H9 (cell line): Measurements from ENCODE around the gene C11orf24. TPM values are rescaled to one million over a fixed set of nuclear protein-coding genes. Genes with fewer than 3 reads are reported as not detected.

Experiments used
- DNase-seq: peaks from one replicate; pipeline ENCODE4 v3.0.0-alpha.2; 2017
- H2AFZ ChIP-seq: one replicate; pipeline ENCODE4 v1.6.1; 2013; ENCODE audit warnings: mild to moderate bottlenecking, low read length, control low read depth, moderate library complexity
- H2AK5ac ChIP-seq: 2 replicates; pipeline ENCODE4 v1.6.1; 2013; ENCODE audit warnings: low read length, control low read depth, mixed read lengths; ENCODE audit not compliant: insufficient read length
- H2BK120ac ChIP-seq: one replicate; pipeline ENCODE4 v1.6.1; 2013; ENCODE audit warnings: low read depth, mild to moderate bottlenecking, low read length, control low read depth, inconsistent platforms; ENCODE audit not compliant: poor library complexity, severe bottlenecking
- H2BK12ac ChIP-seq: 2 replicates; pipeline ENCODE4 v1.6.1; 2013; ENCODE audit warnings: low read length, control low read depth, mixed read lengths, low read depth; ENCODE audit not compliant: insufficient read length
- H2BK15ac ChIP-seq: 2 replicates; pipeline ENCODE4 v1.6.1; 2013; ENCODE audit warnings: low read depth, low read length, control low read depth
- H2BK20ac ChIP-seq: one replicate; pipeline ENCODE4 v1.6.1; 2013; ENCODE audit warnings: low read depth, mild to moderate bottlenecking, low read length, control low read depth, inconsistent platforms; ENCODE audit not compliant: poor library complexity, severe bottlenecking
- H2BK5ac ChIP-seq: 2 replicates; pipeline ENCODE4 v1.6.1; 2013; ENCODE audit warnings: low read length, control low read depth, mixed read lengths; ENCODE audit not compliant: insufficient read length
- H3K14ac ChIP-seq: 2 replicates; pipeline ENCODE4 v1.6.1; 2013; ENCODE audit warnings: low read length, control low read depth; ENCODE audit not compliant: insufficient read depth
- H3K18ac ChIP-seq: 2 replicates; pipeline ENCODE4 v1.6.1; 2013; ENCODE audit warnings: low read depth, mild to moderate bottlenecking, mixed read lengths, low read length, control low read depth; ENCODE audit not compliant: insufficient read length
- H3K23ac ChIP-seq: 2 replicates; pipeline ENCODE4 v1.6.1; 2013; ENCODE audit warnings: low read length, control low read depth, mixed read lengths, low read depth; ENCODE audit not compliant: insufficient read length
- H3K23me2 ChIP-seq: 2 replicates; pipeline ENCODE4 v1.6.1; 2013; ENCODE audit warnings: low read depth, mild to moderate bottlenecking, mixed read lengths, low read length, control low read depth; ENCODE audit not compliant: insufficient read length, poor library complexity, severe bottlenecking
- H3K27ac ChIP-seq: 2 replicates; pipeline ENCODE4 v1.5.1; 2013; ENCODE audit warnings: low read length, control low read depth, mixed read lengths, low read depth; ENCODE audit not compliant: insufficient read length
- H3K27me3 ChIP-seq: 2 replicates; pipeline ENCODE4 v1.6.1; 2013; ENCODE audit warnings: low read length, control low read depth, inconsistent platforms; ENCODE audit not compliant: insufficient read depth
- H3K4ac ChIP-seq: 2 replicates; pipeline ENCODE4 v1.6.1; 2013; ENCODE audit warnings: low read depth, mild to moderate bottlenecking, control low read depth, inconsistent platforms, low read length, moderate library complexity
- H3K4me1 ChIP-seq: 2 replicates; pipeline ENCODE4 v1.6.1; 2013; ENCODE audit warnings: low read length, control low read depth, inconsistent platforms; ENCODE audit not compliant: insufficient read depth
- H3K4me2 ChIP-seq: 2 replicates; pipeline ENCODE4 v1.6.1; 2013; ENCODE audit warnings: low read length, control low read depth, mixed read lengths; ENCODE audit not compliant: insufficient read length, insufficient read depth
- H3K56ac ChIP-seq: 2 replicates; pipeline ENCODE4 v1.6.1; 2013; ENCODE audit warnings: low read depth, mild to moderate bottlenecking, mixed read lengths, low read length, control low read depth; ENCODE audit not compliant: insufficient read length
- H3K79me1 ChIP-seq: 2 replicates; pipeline ENCODE4 v1.6.1; 2013; ENCODE audit warnings: low read depth, mild to moderate bottlenecking, moderate library complexity, low read length, control low read depth, inconsistent platforms; ENCODE audit not compliant: insufficient read depth, poor library complexity, severe bottlenecking
- H3K79me2 ChIP-seq: 2 replicates; pipeline ENCODE4 v1.6.1; 2013; ENCODE audit warnings: low read length, control low read depth, inconsistent platforms; ENCODE audit not compliant: insufficient read depth
- H3K9ac ChIP-seq: 2 replicates; pipeline ENCODE4 v1.6.1; 2013; ENCODE audit warnings: low read length, control low read depth, mixed read lengths; ENCODE audit not compliant: insufficient read length; ENCODE audit errors: extremely low read depth
- H3K9me3 ChIP-seq: one replicate; pipeline ENCODE4 v1.6.1; 2013; ENCODE audit warnings: low read depth, low read length, inconsistent platforms; ENCODE audit not compliant: control insufficient read depth
- H3T11ph ChIP-seq: one replicate; pipeline ENCODE4 v1.6.1; 2013; ENCODE audit warnings: mild to moderate bottlenecking, low read length, control low read depth, inconsistent platforms
- H4K20me1 ChIP-seq: one replicate; pipeline ENCODE4 v1.6.1; 2013; ENCODE audit not compliant: control insufficient read depth, insufficient read length, insufficient read depth
- H4K5ac ChIP-seq: 2 replicates; pipeline ENCODE4 v1.6.1; 2013; ENCODE audit warnings: low read depth, mild to moderate bottlenecking, mixed read lengths, low read length, control low read depth; ENCODE audit not compliant: insufficient read length
- H4K8ac ChIP-seq: replicated peaks from 2 replicates; pipeline ENCODE4 v1.6.1; 2013; ENCODE audit warnings: low read length, control low read depth, mixed read lengths, low read depth; ENCODE audit not compliant: insufficient read length
- H4K91ac ChIP-seq: 2 replicates; pipeline ENCODE4 v1.6.1; 2013; ENCODE audit warnings: low read depth, mild to moderate bottlenecking, moderate library complexity, mixed read lengths, low read length, control low read depth; ENCODE audit not compliant: insufficient read length
- H3K27ac Mint-ChIP-seq, 3 experiments: 2 replicates in 2 of 3; 3 replicates in 1 of 3; pipeline ENCODE4 v1.8.0; 2020 to 2021; ENCODE audit warnings: mixed read lengths in 3 of 3, mild to moderate bottlenecking in 1 of 3, moderate library complexity in 1 of 3
- H3K27me3 Mint-ChIP-seq: 2 replicates; pipeline ENCODE4 v1.8.0; 2021; ENCODE audit warnings: low read depth, mild to moderate bottlenecking, moderate library complexity, mixed read lengths
- H3K36me3 Mint-ChIP-seq, 3 experiments: 2 replicates in 2 of 3; 3 replicates in 1 of 3; pipeline ENCODE4 v1.8.0; 2020 to 2021; ENCODE audit warnings: low read depth in 3 of 3, mixed read lengths in 3 of 3; ENCODE audit not compliant: insufficient read depth in 1 of 3
- H3K4me1 Mint-ChIP-seq, 2 experiments: 2 replicates each; pipeline ENCODE4 v1.8.0; 2020; ENCODE audit warnings: mixed read lengths in 2 of 2
- H3K4me3 Mint-ChIP-seq, 2 experiments: 2 replicates in 1 of 2; 3 replicates in 1 of 2; pipeline ENCODE4 v1.8.0; 2020 to 2021; ENCODE audit warnings: mild to moderate bottlenecking in 2 of 2, mixed read lengths in 2 of 2, moderate library complexity in 1 of 2
- H3K9me3 Mint-ChIP-seq, 2 experiments: 2 replicates in 1 of 2; 3 replicates in 1 of 2; pipeline ENCODE4 v1.8.0; 2020; ENCODE audit warnings: mild to moderate bottlenecking in 2 of 2, mixed read lengths in 2 of 2, moderate library complexity in 1 of 2
- WGBS: extraction: QIAGEN DNeasy Blood & Tissue Kit; methylation state at CpG from one replicate; pipeline ENCODE4 v1.1.7; 2013; ENCODE audit warnings: missing lambda C conversion rate, low lambda C conversion rate, mixed read lengths; ENCODE audit not compliant: insufficient read length; ENCODE audit errors: extremely low coverage; 5-methylcytosine and 5-hydroxymethylcytosine counted together
- total RNA-seq: library from RNA; stranded (reverse); gene quantifications from 2 replicates; pipeline ENCODE4 v1.2.1, GENCODE V29; 2021
- TF ChIP-seq, protein P1 (sequence below): fragments of 200-600 bp; sonication (generic); conservative IDR thresholded peaks from 3 replicates; pipeline ENCODE4 v1.8.0; 2021; ENCODE audit warnings: antibody characterized with exemption, mild to moderate bottlenecking

The C11orf24 gene
- total RNA-seq, 1 experiment from 2014 or later, result 46.8 TPM

DNA sequence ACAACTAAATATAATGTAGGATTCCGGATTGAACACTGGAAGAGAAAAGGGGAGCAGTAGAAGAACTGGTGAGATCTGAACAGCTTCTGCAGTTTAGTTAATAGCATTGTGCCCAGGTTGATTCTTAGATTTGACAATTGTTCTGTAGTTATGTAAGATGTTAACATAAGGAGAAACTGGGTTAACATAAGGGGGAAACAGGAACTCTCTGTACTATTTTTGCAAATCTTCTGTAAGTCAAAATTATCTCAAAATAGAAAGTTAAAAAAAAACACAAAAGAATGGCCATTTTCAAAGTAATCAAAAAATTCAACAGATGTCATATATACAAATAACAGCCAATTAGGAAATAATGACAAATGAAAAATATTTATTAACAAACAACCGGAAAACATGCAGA is 21.9 kb upstream of the C11orf24 start:
- Histone ChIP-seq H2BK12ac (no peak overlapping the region), H3K23me2 (no peaks in the 10 kb centered on the region), H4K5ac (no peak overlapping the region), H3K79me1 (no peaks in the 10 kb centered on the region), H3K4me1 (no peaks in the 10 kb centered on the region; the same call in 1 of the 2 replicates), H3K79me2 (no peaks in the 10 kb centered on the region), H3K18ac (no peak overlapping the region), H3K56ac (no peak overlapping the region), H3K27ac (no peak overlapping the region), H3K23ac (no peak overlapping the region), H3K27me3 (no peaks in the 10 kb centered on the region), H3K4ac (no peak overlapping the region), H2AK5ac (no peak overlapping the region), H3K9ac (no peak overlapping the region), H2BK15ac (no peak overlapping the region), H2AFZ (no peak overlapping the region), H2BK5ac (no peak overlapping the region), H4K91ac (no peak overlapping the region), H3T11ph (no peak overlapping the region), H3K4me2 (no peak overlapping the region), H2BK20ac (no peak overlapping the region), H4K8ac (no peak overlapping the region), H3K9me3 (peaks cover 11% of the 10 kb centered on the region), H4K20me1 (no peaks in the 10 kb centered on the region), H3K14ac (no peak overlapping the region), H2BK120ac (no peak overlapping the region)
- no CpG with 5 or more reads among the region's 2 CpGs for WGBS
- Mint-ChIP-seq H3K27ac (0 out of 7 replicates have a peak overlapping the region, but pooled peaks of 1 of the 3 experiments have one; percentile 3), H3K4me3 (no peak overlapping the region), H3K4me1 (peaks cover 0 to 2% of the 10 kb centered on the region in 2 experiments; a peak in 1 of 4 replicates), H3K9me3 (peaks cover 10 to 11% of the 10 kb centered on the region in 2 experiments), H3K27me3 (peaks cover 2% of the 10 kb centered on the region), H3K36me3 (peaks cover 0 to 8% (median 2%) of the 10 kb centered on the region in 3 experiments; a peak in 5 of 7 replicates)
- no peak for DNase-seq
- TF ChIP-seq, protein P1, sequence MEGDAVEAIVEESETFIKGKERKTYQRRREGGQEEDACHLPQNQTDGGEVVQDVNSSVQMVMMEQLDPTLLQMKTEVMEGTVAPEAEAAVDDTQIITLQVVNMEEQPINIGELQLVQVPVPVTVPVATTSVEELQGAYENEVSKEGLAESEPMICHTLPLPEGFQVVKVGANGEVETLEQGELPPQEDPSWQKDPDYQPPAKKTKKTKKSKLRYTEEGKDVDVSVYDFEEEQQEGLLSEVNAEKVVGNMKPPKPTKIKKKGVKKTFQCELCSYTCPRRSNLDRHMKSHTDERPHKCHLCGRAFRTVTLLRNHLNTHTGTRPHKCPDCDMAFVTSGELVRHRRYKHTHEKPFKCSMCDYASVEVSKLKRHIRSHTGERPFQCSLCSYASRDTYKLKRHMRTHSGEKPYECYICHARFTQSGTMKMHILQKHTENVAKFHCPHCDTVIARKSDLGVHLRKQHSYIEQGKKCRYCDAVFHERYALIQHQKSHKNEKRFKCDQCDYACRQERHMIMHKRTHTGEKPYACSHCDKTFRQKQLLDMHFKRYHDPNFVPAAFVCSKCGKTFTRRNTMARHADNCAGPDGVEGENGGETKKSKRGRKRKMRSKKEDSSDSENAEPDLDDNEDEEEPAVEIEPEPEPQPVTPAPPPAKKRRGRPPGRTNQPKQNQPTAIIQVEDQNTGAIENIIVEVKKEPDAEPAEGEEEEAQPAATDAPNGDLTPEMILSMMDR, result no peak
